OCI-LY7 (cell line): Measurements from ENCODE around the gene GPANK1. TPM values are rescaled to one million over a fixed set of nuclear protein-coding genes. Genes with fewer than 3 reads are reported as not detected.

ENCODE experiments used
- BruUV-seq: library from RNA; stranded (reverse); fragments of 400-500 nt; replicated peaks from 2 replicates; lab custom pipeline; 2021; lab: Mats Ljungman, UMichigan
- CTCF ChIA-PET: fragments of 300-600 bp; sonication (Branson Sonifier 250); formaldehyde crosslinking; loops from one replicate; lab custom pipeline; 2022; ENCODE audit warnings: antibody characterized with exemption; ENCODE audit not compliant: unreplicated experiment; lab: Charles Lee
- POLR2A ChIA-PET: fragments of 300-600 bp; sonication (Branson Sonifier 250); formaldehyde crosslinking; loops from one replicate; lab custom pipeline; 2022; ENCODE audit warnings: antibody characterized with exemption; lab: Charles Lee
- DNase-seq: peaks from one replicate; pipeline ENCODE4 v3.0.0-alpha.2; 2015; ENCODE audit warnings: low spot score
- H2AFZ ChIP-seq: fragments of 200-600 bp; sonication (generic), shearing (Covaris generic); 2 replicates; pipeline ENCODE4 v1.6.1; 2014; ENCODE audit warnings: mild to moderate bottlenecking, antibody characterized with exemption, low read length, moderate library complexity
- H3K27ac ChIP-seq: fragments of 200-600 bp; sonication (generic); 2 replicates; pipeline ENCODE4 v1.5.1; 2014; ENCODE audit warnings: mixed run types, low read depth, mild to moderate bottlenecking, moderate library complexity, low read length, inconsistent platforms; ENCODE audit not compliant: poor library complexity, severe bottlenecking
- H3K36me3 ChIP-seq: fragments of 200-600 bp; sonication (generic); 2 replicates; pipeline ENCODE4 v1.6.1; 2014; ENCODE audit warnings: mild to moderate bottlenecking, antibody characterized with exemption, low read length, moderate library complexity, mixed read lengths; ENCODE audit not compliant: insufficient read depth
- H3K4me1 ChIP-seq: fragments of 200-600 bp; sonication (generic); 2 replicates; pipeline ENCODE4 v1.5.1; 2014; ENCODE audit warnings: mild to moderate bottlenecking, low read length; ENCODE audit not compliant: insufficient read depth, poor library complexity, severe bottlenecking
- H3K4me2 ChIP-seq: fragments of 200-600 bp; sonication (generic); 2 replicates; pipeline ENCODE4 v1.6.1; 2014; ENCODE audit warnings: mild to moderate bottlenecking, low read length
- H3K4me3 ChIP-seq: fragments of 200-600 bp; sonication (generic); 2 replicates; pipeline ENCODE4 v1.5.1; 2014; ENCODE audit warnings: mild to moderate bottlenecking, low read depth, low read length; ENCODE audit not compliant: poor library complexity, severe bottlenecking
- H3K79me2 ChIP-seq: fragments of 200-600 bp; sonication (generic); 2 replicates; pipeline ENCODE4 v1.6.1; 2016; ENCODE audit warnings: low read depth, mild to moderate bottlenecking, low read length, moderate library complexity, mixed read lengths; ENCODE audit not compliant: insufficient read depth
- H3K9me2 ChIP-seq: fragments of 200-600 bp; sonication (generic); 2 replicates; pipeline ENCODE4 v1.6.1; 2016; ENCODE audit warnings: mild to moderate bottlenecking, low read length, mixed read lengths; ENCODE audit not compliant: insufficient read depth
- H3K9me3 ChIP-seq: fragments of 200-600 bp; sonication (generic); 2 replicates; pipeline ENCODE4 v1.6.1; 2014; ENCODE audit warnings: mild to moderate bottlenecking, mixed run types, low read length, mixed read lengths
- H4K20me1 ChIP-seq: fragments of 200-600 bp; sonication (generic); 2 replicates; pipeline ENCODE4 v1.6.1; 2014; ENCODE audit warnings: mild to moderate bottlenecking, antibody characterized with exemption, low read length, moderate library complexity, mixed read lengths; ENCODE audit not compliant: insufficient read depth
- EZH2phosphoT487 ChIP-seq: fragments of 200-600 bp; sonication (generic); IDR thresholded peaks from 2 replicates; pipeline ENCODE4 v1.6.1; 2018; ENCODE audit warnings: low read depth, borderline replicate concordance, mild to moderate bottlenecking, mixed run types, antibody characterized with exemption, low read length, moderate library complexity, mixed read lengths
- intact Hi-C: fragments of 100-400 bp; cut with micrococcal nuclease; formaldehyde crosslinking; loops from one replicate; pipeline ENCODE4 v1.10.0; 2022; ENCODE audit not compliant: unreplicated experiment
- total RNA-seq, 2 experiments: library from RNA; depleted of rRNA in 1 of 2; stranded (reverse); fragments of >200 nt in 1 of 2; shearing (Covaris generic) in 1 of 2; gene quantifications; 2 replicates each; pipeline ENCODE4 v1.2.3, GENCODE V29; 2014 to 2022
- TF ChIP-seq, protein P1 (sequence below): fragments of 200-600 bp; sonication (generic); conservative IDR thresholded peaks from 2 replicates; pipeline ENCODE4 v1.5.1; 2014; ENCODE audit warnings: mild to moderate bottlenecking, antibody characterized with exemption, low read length, moderate library complexity, mixed read lengths

Gene GPANK1
- total RNA-seq, 2 experiments from 2014 or later, result 34.3 to 40.7 TPM

DNA sequence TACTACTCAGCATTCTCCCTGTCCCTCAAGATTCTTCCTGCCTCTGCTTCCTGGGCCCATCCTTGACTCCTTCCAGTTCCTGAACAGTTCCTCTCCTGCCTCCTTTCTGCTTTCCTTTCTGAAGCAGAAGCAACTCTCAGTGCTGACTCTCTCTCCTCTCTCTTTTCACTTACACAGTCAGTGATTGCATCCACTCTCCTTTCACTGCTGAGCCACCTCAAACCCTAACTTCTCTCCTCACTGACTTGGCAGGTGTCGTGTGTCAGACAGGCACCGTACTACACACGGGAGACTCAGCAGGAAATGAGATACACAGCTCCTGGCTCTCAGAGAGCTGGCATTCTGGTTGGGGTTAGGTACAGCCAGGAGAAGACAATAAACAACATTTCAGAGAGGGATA lies 32.8 kb upstream of the GPANK1 start:
- Histone ChIP-seq H3K36me3 (peaks cover 51% of the 10 kb centered on the region), H3K79me2 (peaks cover 11% of the 10 kb centered on the region; the same call in 1 of the 2 replicates)
- CTCF ChIA-PET, result no interaction called here

GRCh38 chr6:31693535-31693934 lies 28.7 kb upstream of the GPANK1 start:
- Histone ChIP-seq H3K27ac (no peak overlapping the region), H3K79me2 (no peaks in the 10 kb centered on the region), H3K9me2 (no peaks in the 10 kb centered on the region), H3K4me2 (no peak overlapping the region), H3K4me1 (peaks cover 12% of the 10 kb centered on the region), H3K36me3 (peaks cover 71% of the 10 kb centered on the region), H2AFZ (no peak overlapping the region), H3K4me3 (no peak overlapping the region), H3K9me3 (no peaks in the 10 kb centered on the region), H4K20me1 (no peaks in the 10 kb centered on the region)
- intact Hi-C loops, result no loop called here
- ChIA-PET CTCF (interaction anchor here (0.6 kb wide), 1 partner anchor 356 kb away, joined by 3 read pairs; no protein-coding TSS in a partner anchor), POLR2A (interaction anchor here (0.6 kb wide), 1 partner anchor 21 kb away, joined by 3 read pairs; no protein-coding TSS in a partner anchor)
- no TSS peak for BruUV-seq
- TF ChIP-seq EZH2phosphoT487, result no peak
- TF ChIP-seq, protein P1, sequence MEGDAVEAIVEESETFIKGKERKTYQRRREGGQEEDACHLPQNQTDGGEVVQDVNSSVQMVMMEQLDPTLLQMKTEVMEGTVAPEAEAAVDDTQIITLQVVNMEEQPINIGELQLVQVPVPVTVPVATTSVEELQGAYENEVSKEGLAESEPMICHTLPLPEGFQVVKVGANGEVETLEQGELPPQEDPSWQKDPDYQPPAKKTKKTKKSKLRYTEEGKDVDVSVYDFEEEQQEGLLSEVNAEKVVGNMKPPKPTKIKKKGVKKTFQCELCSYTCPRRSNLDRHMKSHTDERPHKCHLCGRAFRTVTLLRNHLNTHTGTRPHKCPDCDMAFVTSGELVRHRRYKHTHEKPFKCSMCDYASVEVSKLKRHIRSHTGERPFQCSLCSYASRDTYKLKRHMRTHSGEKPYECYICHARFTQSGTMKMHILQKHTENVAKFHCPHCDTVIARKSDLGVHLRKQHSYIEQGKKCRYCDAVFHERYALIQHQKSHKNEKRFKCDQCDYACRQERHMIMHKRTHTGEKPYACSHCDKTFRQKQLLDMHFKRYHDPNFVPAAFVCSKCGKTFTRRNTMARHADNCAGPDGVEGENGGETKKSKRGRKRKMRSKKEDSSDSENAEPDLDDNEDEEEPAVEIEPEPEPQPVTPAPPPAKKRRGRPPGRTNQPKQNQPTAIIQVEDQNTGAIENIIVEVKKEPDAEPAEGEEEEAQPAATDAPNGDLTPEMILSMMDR, result no peak
- no peak for DNase-seq

More for the DNA sequence above, 32.8 kb upstream of the GPANK1 start:
- H3K4me2 ChIP-seq, result no peak overlapping the region
- no peaks in the 10 kb centered on the region for H3K9me3 ChIP-seq
- H3K27ac ChIP-seq, result no peak overlapping the region
- no peak overlapping the region for H2AFZ ChIP-seq
- no TSS peak for BruUV-seq
- no peaks in the 10 kb centered on the region for H3K9me2 ChIP-seq
- no peak overlapping the region for H3K4me3 ChIP-seq
- H3K4me1 ChIP-seq, result peaks cover 15% of the 10 kb centered on the region
- POLR2A ChIA-PET, result no interaction called here
- TF ChIP-seq, protein P1, result no peak
- TF ChIP-seq EZH2phosphoT487, result no peak
- intact Hi-C loops, result no loop called here
- H4K20me1 ChIP-seq, result no peaks in the 10 kb centered on the region
- DNase-seq, result no peak

GRCh38 chr6:31692886-31693285 lies 28.1 kb upstream of the GPANK1 start:
- no peak overlapping the region for H3K27ac ChIP-seq
- TF ChIP-seq, protein P1, result no peak
- TF ChIP-seq EZH2phosphoT487, result no peak
- no peaks in the 10 kb centered on the region for H3K79me2 ChIP-seq
- no peak overlapping the region for H3K4me2 ChIP-seq
- no peak for DNase-seq
- no peak overlapping the region for H3K4me3 ChIP-seq
- CTCF ChIA-PET, result no interaction called here
- intact Hi-C loops, result no loop called here
- POLR2A ChIA-PET, result no interaction called here
- no peak overlapping the region for H2AFZ ChIP-seq
- no peaks in the 10 kb centered on the region for H3K9me3 ChIP-seq
- H3K4me1 ChIP-seq, result peaks cover 12% of the 10 kb centered on the region
- peaks cover 78% of the 10 kb centered on the region for H3K36me3 ChIP-seq
- H3K9me2 ChIP-seq, result no peaks in the 10 kb centered on the region
- H4K20me1 ChIP-seq, result no peaks in the 10 kb centered on the region
- no TSS peak for BruUV-seq
